CD4-positive, alpha-beta T cell treated with Interleukin-21 for 1 hour (primary cell): ENCODE measurements around the gene ABCB8.

Experiments
- DNase-seq: peaks from one replicate; pipeline ENCODE4 v3.0.0-alpha.2; 2020

The ABCB8 gene

GRCh38 chr7:151088856-151089699 is 60.8 kb downstream of the ABCB8 start:
- DNase-seq, result peak; percentile 39

DNA sequence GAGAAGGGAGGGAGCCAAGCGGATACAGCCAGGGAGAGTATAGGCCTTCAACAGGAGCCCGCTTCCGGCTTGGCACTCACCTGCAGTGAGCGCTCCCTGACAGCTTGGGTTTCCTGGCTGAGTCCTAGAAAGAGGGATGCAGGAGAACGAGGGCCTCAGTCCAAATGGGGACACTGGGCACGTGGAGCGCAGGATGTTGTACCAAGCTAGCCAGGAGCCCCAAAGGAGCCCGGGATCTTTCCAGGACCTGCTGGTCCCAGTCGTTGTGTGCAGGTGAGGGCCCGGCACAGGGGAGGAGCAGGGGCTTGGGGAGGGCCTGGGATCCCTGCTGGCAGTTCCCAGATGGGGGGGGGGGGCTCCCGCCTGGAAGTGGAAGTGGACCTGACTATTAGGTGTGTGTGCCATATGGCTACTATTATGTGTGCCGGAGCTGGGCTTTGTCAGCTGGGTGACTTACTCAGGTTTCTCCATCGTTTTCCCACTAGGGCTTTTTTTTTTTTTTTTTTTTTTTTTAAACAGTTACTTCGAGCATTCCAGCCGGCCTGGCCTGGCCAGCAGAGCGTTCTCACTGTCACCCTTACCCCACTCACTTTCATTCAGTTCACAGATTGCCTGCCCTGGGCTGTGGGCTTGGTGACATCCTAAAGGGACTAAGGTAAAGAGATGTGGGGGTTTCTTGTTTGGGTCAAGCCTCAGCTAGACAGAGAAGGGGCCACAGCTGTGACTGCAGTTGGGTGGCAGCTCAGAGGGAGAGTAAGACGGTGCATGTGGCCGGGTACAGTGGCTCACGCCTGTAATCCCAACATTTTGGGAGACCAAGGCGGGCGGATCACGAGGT is 61.9 kb downstream of the ABCB8 start:
- no peak for DNase-seq

DNA sequence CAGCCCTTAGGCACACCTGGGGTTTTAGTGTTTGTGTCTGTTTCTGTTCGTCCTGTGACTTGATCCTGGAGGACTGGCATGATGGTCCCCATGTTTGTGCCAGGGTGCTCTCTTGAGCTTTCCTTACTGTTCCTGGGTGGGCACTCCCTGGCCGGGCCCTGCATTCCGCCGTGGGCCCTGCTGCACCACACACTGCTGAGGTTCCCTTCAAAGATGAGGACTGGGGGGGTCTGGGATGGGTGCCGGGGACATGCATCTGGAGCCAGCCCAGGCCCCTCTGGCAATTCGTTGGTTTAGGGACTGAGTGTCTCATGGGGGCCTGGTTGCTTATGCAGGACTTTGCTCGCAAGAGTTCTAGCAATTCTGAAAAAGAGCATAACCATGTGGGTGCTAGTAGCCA is 62.8 kb downstream of the ABCB8 start:
- no peak for DNase-seq

GRCh38 chr7:151091431-151091830 is 63.2 kb downstream of the ABCB8 start:
- no peak for DNase-seq

- no peak for DNase-seq
Measured at GRCh38 chr7:151091988-151092387, 63.7 kb downstream of the ABCB8 start.

DNA sequence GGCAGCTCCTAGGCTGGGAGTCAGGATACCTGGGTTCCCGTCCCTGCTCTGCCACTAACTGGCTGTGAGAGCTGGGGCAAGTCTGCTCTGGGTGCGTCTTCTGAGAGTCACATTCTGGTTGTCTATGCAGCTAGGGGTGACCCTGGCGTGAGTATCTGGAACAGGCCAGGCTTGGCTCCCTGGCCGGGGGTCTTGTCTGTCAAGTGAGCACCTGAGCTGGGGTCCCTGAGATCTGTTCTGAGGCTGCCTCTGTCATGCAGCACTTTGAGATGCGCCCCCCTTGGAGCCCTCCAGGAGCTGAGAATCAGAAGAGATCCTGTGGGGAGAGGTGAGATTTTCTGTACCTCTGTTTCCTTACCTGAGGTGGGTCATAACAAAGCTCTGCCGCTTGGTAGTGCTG is 65.5 kb downstream of the ABCB8 start:
- DNase-seq, result no peak

- no peak for DNase-seq
Measured at GRCh38 chr7:151094675-151095074, 66.4 kb downstream of the ABCB8 start.

DNA sequence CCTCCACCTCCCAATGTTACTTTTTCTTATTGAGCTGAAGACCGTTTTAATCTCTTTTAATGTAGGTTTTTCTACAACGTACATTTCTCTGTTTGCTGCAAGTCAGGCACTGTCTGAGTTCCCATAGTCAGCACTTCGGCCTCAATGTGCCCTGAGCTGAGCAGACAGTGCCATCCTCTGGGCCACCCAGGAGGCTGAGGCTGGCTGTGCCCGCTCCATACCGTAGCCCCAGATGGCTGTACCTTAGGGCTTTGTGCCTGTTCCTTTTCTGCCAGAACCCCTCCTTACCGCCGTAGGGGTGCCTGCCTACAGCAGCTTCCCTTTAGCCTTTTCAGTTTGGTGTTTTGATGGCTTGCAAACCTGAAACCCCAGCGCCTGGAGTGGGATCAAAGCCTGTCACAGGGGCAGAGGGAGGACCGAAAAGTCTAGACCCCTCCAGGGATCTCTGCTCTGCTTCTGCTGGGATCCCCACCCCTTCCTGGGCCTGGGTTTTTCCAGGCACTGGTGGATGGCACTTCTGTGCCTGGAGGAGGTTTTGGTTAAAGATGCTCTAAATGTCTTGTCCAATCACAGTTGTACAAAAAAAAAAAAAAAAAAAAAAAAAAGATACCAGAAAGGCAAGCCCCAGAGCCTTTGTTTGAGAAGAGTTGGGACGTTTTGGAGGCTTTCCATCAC is 67.0 kb downstream of the ABCB8 start:
- DNase-seq, result no peak

GRCh38 chr7:151095828-151096475 is 67.7 kb downstream of the ABCB8 start:
- DNase-seq, result no peak
